Glutamatergic neuron (in vitro differentiated cells): ENCODE results near the gene ATG16L2. TPM values are rescaled to one million over a fixed set of nuclear protein-coding genes. Genes with fewer than 3 reads are reported as not detected.

ENCODE experiments used
- DNase-seq: peaks from one replicate; pipeline ENCODE4 v3.0.0; 2022
- H3K27ac Mint-ChIP-seq: one replicate; pipeline ENCODE4 v1.8.0; 2020; ENCODE audit warnings: mild to moderate bottlenecking, mixed read lengths, inconsistent platforms; ENCODE audit not compliant: unreplicated experiment
- H3K27me3 Mint-ChIP-seq: one replicate; pipeline ENCODE4 v1.8.0; 2020; ENCODE audit warnings: mild to moderate bottlenecking, moderate library complexity, mixed read lengths, inconsistent platforms; ENCODE audit not compliant: unreplicated experiment
- H3K36me3 Mint-ChIP-seq: one replicate; pipeline ENCODE4 v1.8.0; 2020; ENCODE audit warnings: mild to moderate bottlenecking, mixed read lengths, inconsistent platforms; ENCODE audit not compliant: unreplicated experiment
- H3K4me1 Mint-ChIP-seq: one replicate; pipeline ENCODE4 v1.8.0; 2020; ENCODE audit warnings: mild to moderate bottlenecking, low read depth, mixed read lengths, inconsistent platforms; ENCODE audit not compliant: unreplicated experiment
- H3K4me3 Mint-ChIP-seq: one replicate; pipeline ENCODE4 v1.8.0; 2020; ENCODE audit warnings: mild to moderate bottlenecking, mixed read lengths, inconsistent platforms; ENCODE audit not compliant: unreplicated experiment
- H3K9me3 Mint-ChIP-seq: one replicate; pipeline ENCODE4 v1.8.0; 2020; ENCODE audit warnings: mild to moderate bottlenecking, moderate library complexity, mixed read lengths, inconsistent platforms; ENCODE audit not compliant: unreplicated experiment
- CTCF ChIP-seq: fragments of 200-600 bp; sonication (generic); IDR thresholded peaks from one replicate; pipeline ENCODE4 v1.5.0; 2021; ENCODE audit not compliant: partially characterized antibody, unreplicated experiment
- total RNA-seq: library from RNA; stranded (reverse); fragmentation: NEBNext Ultra II Directional; extraction: Animal tissue kit (Norgen Biotek cat#: 25700); gene quantifications from one replicate; pipeline ENCODE4 v1.2.1, GENCODE V29; 2021; ENCODE audit not compliant: unreplicated experiment

The ATG16L2 gene
- total RNA-seq, 1 donor from 2014 or later, result 6.9 TPM

DNA sequence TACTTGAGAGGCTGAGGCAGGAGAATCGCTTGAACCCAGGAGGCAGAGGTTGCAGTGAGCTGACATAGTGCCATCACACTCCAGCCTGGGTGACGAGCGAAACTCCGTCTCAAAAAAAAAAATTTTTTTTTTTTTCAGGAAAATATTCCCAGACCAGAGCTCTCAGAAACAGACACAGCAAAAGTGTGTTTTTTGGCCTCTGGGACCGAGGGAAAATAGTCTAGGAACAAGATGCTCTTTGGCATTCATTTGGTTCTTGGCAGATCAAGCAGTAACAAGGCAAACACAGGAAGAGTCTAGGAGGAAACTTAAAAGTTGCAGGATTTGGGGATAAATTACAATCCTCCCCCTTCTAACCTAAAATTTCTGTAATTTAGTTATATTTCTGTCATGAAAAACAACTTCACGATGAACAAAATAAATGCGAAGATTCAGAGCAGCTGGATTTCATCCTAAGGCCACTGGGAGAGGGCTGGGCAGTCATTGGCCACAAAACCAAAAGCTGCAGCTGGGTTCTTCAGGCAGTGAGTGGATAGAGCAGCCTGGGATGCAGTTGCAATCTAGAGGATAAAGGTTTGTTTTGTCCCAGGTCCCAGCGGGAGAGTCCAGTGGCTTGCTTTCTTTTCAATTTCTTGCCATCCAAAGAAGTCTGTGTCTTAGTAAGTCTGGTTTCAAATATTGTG is 19.7 kb downstream of the ATG16L2 start:
- no peak for DNase-seq
- H3K4me1 Mint-ChIP-seq, result peaks cover 11% of the 10 kb centered on the region
- peaks cover 1% of the 10 kb centered on the region for H3K27me3 Mint-ChIP-seq
- no peaks in the 10 kb centered on the region for H3K9me3 Mint-ChIP-seq
- TF ChIP-seq CTCF, result no peak
- no peak overlapping the region for H3K27ac Mint-ChIP-seq
- H3K36me3 Mint-ChIP-seq, result no peaks in the 10 kb centered on the region
- no peak overlapping the region for H3K4me3 Mint-ChIP-seq

GRCh38 chr11:72834905-72835304 is 20.7 kb downstream of the ATG16L2 start:
- Mint-ChIP-seq H3K27me3 (peaks cover 1% of the 10 kb centered on the region), H3K9me3 (no peaks in the 10 kb centered on the region), H3K36me3 (no peaks in the 10 kb centered on the region), H3K4me1 (peaks cover 11% of the 10 kb centered on the region), H3K4me3 (no peak overlapping the region), H3K27ac (no peak overlapping the region)
- no peak for TF ChIP-seq CTCF
- no peak for DNase-seq

- H3K36me3 Mint-ChIP-seq, result no peaks in the 10 kb centered on the region
- no peak for DNase-seq
- peaks cover 11% of the 10 kb centered on the region for H3K4me1 Mint-ChIP-seq
- peaks cover 1% of the 10 kb centered on the region for H3K27me3 Mint-ChIP-seq
- no peak overlapping the region for H3K4me3 Mint-ChIP-seq
- H3K9me3 Mint-ChIP-seq, result no peaks in the 10 kb centered on the region
- no peak for TF ChIP-seq CTCF
- H3K27ac Mint-ChIP-seq, result no peak overlapping the region
These were observed 21.9 kb downstream of the ATG16L2 start for GRCh38 chr11:72836111-72836510.

DNA sequence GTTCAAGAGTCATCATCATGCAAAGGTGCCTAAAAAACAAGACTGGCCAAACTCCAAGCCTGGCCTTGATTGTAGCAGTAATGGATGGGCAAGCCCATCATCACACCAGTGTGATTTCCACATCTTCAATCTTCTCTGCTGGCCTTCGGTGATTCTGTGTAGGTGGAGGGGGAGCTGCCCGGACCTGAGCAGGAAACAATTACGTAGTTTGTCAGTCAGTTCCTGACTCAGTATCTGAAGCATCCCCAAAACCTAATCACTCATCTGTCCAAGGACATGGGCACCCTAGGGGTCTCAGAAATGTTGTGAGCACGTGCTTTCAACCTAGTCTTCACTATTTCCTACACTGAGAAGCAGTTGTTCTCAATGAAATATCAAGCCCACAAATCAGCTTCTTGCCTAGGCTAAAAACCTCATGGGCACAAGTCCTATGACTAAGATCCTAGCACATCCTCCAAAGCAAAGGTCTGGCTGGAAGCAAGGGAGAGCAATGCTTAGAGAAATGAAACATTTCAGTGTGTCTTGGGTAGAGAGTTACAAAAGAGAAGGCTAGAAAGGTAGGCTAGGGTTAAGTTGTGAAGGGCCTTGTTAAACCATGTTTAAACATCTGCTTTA is 24.6 kb downstream of the ATG16L2 start:
- Mint-ChIP-seq H3K4me1 (peaks cover 4% of the 10 kb centered on the region), H3K9me3 (no peaks in the 10 kb centered on the region), H3K27me3 (peaks cover 1% of the 10 kb centered on the region), H3K27ac (no peak overlapping the region), H3K36me3 (no peaks in the 10 kb centered on the region), H3K4me3 (no peak overlapping the region)
- no peak for DNase-seq
- TF ChIP-seq CTCF, result no peak

GRCh38 chr11:72840780-72841179 is 26.6 kb downstream of the ATG16L2 start:
- peaks cover 4% of the 10 kb centered on the region for H3K4me1 Mint-ChIP-seq
- no peaks in the 10 kb centered on the region for H3K36me3 Mint-ChIP-seq
- no peaks in the 10 kb centered on the region for H3K27me3 Mint-ChIP-seq
- H3K27ac Mint-ChIP-seq, result no peak overlapping the region
- DNase-seq, result no peak
- no peak for TF ChIP-seq CTCF
- no peak overlapping the region for H3K4me3 Mint-ChIP-seq
- H3K9me3 Mint-ChIP-seq, result no peaks in the 10 kb centered on the region
